IMR-90 (cell line): ENCODE data around the gene IL12RB2. TPM values are rescaled to one million over a fixed set of nuclear protein-coding genes. Genes with fewer than 3 reads are reported as not detected.

Experiments used
- ATAC-seq: fragments of 200-7000 bp; cut with Tn5 transposase; 2 replicates; pipeline ENCODE4 v1.9.1; 2020; ENCODE audit warnings: low read depth, mild to moderate bottlenecking, moderate library complexity
- BruUV-seq: library from RNA; stranded (reverse); fragments of 400-500 nt; replicated peaks from 2 replicates; lab custom pipeline; 2021; lab: Mats Ljungman, UMichigan
- CTCF ChIA-PET: fragments of 300-600 bp; formaldehyde crosslinking; extraction: SDS; loops from one replicate; lab custom pipeline; 2021; ENCODE audit warnings: antibody characterized with exemption; lab: Yijun Ruan, JAX
- POLR2A ChIA-PET: fragments of 300-600 bp; sonication (Branson Sonifier 250); formaldehyde crosslinking; loops from one replicate; lab custom pipeline; 2022; ENCODE audit warnings: antibody characterized with exemption; ENCODE audit not compliant: unreplicated experiment; lab: Charles Lee
- DNase-seq: peaks from one replicate; pipeline ENCODE4 v3.0.0; 2013
- H2AFZ ChIP-seq: replicated peaks from 2 replicates; pipeline ENCODE3; 2013; ENCODE audit warnings: low read length, mild to moderate bottlenecking; ENCODE audit not compliant: poor library complexity
- H2AK5ac ChIP-seq: 2 replicates; pipeline ENCODE4 v1.6.1; 2013; ENCODE audit warnings: low read depth, low read length, inconsistent platforms
- H2AK9ac ChIP-seq: replicated peaks from 2 replicates; pipeline ENCODE3; 2013; ENCODE audit warnings: mild to moderate bottlenecking, low read depth, low read length, moderate library complexity; ENCODE audit not compliant: poor library complexity
- H2BK120ac ChIP-seq: 2 replicates; pipeline ENCODE4 v1.6.1; 2013; ENCODE audit warnings: low read depth, low read length, inconsistent platforms
- H2BK15ac ChIP-seq: 3 replicates; pipeline ENCODE4 v1.6.1; 2013; ENCODE audit warnings: low read depth, low read length, inconsistent platforms
- H2BK20ac ChIP-seq: 2 replicates; pipeline ENCODE4 v1.6.1; 2013; ENCODE audit warnings: low read depth, mild to moderate bottlenecking, inconsistent platforms, low read length, moderate library complexity
- H2BK5ac ChIP-seq: 2 replicates; pipeline ENCODE4 v1.6.1; 2013; ENCODE audit warnings: mild to moderate bottlenecking, low read depth, low read length, inconsistent platforms; ENCODE audit not compliant: poor library complexity, severe bottlenecking
- H3K14ac ChIP-seq: replicated peaks from 2 replicates; pipeline ENCODE4 v1.6.1; 2013; ENCODE audit warnings: low read depth, low read length, inconsistent platforms
- H3K18ac ChIP-seq: 2 replicates; pipeline ENCODE4 v1.6.1; 2013; ENCODE audit warnings: low read depth, low read length, control low read depth
- H3K23ac ChIP-seq: 2 replicates; pipeline ENCODE4 v1.6.1; 2013; ENCODE audit warnings: low read depth, low read length, inconsistent platforms
- H3K27ac ChIP-seq: 2 replicates; pipeline ENCODE4 v1.5.1; 2013; ENCODE audit warnings: mild to moderate bottlenecking, control low read depth, low read length; ENCODE audit not compliant: insufficient read depth
- H3K27me3 ChIP-seq: 2 replicates; pipeline ENCODE4 v1.6.1; 2013; ENCODE audit warnings: low read length; ENCODE audit not compliant: control insufficient read depth, insufficient read depth
- H3K36me3 ChIP-seq: 2 replicates; pipeline ENCODE4 v1.6.1; 2013; ENCODE audit warnings: low read length, mixed read lengths; ENCODE audit not compliant: control insufficient read depth, insufficient read depth
- H3K4ac ChIP-seq: 2 replicates; pipeline ENCODE4 v1.6.1; 2013; ENCODE audit warnings: low read depth, low read length, inconsistent platforms
- H3K4me1 ChIP-seq: 2 replicates; pipeline ENCODE4 v1.6.1; 2013; ENCODE audit warnings: low read length, mixed read lengths; ENCODE audit not compliant: control insufficient read depth, insufficient read depth
- H3K4me2 ChIP-seq: 2 replicates; pipeline ENCODE4 v1.6.1; 2013; ENCODE audit warnings: low read depth, mild to moderate bottlenecking, control low read depth, low read length, moderate library complexity
- H3K4me3 ChIP-seq: 2 replicates; pipeline ENCODE4 v1.5.1; 2013; ENCODE audit warnings: low read depth, mild to moderate bottlenecking, control low read depth, low read length, moderate library complexity; ENCODE audit not compliant: insufficient read depth
- H3K56ac ChIP-seq: 2 replicates; pipeline ENCODE4 v1.6.1; 2013; ENCODE audit warnings: low read length, inconsistent platforms; ENCODE audit not compliant: insufficient read depth; ENCODE audit errors: extremely low read depth
- H3K79me1 ChIP-seq, 2 experiments: 2 replicates each; pipeline ENCODE4 v1.6.1; 2013; ENCODE audit warnings: low read length in 2 of 2, inconsistent platforms in 1 of 2, low read depth in 1 of 2
- H3K9ac ChIP-seq: 2 replicates; pipeline ENCODE4 v1.6.1; 2013; ENCODE audit warnings: low read depth, low read length, control low read depth
- H3K9me1 ChIP-seq: 2 replicates; pipeline ENCODE4 v1.6.1; 2013; ENCODE audit warnings: low read length, inconsistent platforms; ENCODE audit not compliant: insufficient read depth
- H3K9me3 ChIP-seq: 2 replicates; pipeline ENCODE4 v1.6.1; 2013; ENCODE audit warnings: low read length; ENCODE audit not compliant: control insufficient read depth, insufficient read depth
- H4K20me1 ChIP-seq: 2 replicates; pipeline ENCODE4 v1.6.1; 2013; ENCODE audit warnings: low read length, inconsistent platforms; ENCODE audit not compliant: insufficient read depth
- H4K5ac ChIP-seq: 2 replicates; pipeline ENCODE4 v1.6.1; 2013; ENCODE audit warnings: mild to moderate bottlenecking, low read depth, low read length, control low read depth
- H4K8ac ChIP-seq, 2 experiments: 2 replicates each; pipeline ENCODE4 v1.6.1; 2013; ENCODE audit warnings: low read depth in 2 of 2, low read length in 2 of 2, control low read depth in 1 of 2, inconsistent platforms in 1 of 2
- H4K91ac ChIP-seq: 2 replicates; pipeline ENCODE4 v1.6.1; 2013; ENCODE audit warnings: low read depth, low read length, inconsistent platforms; ENCODE audit not compliant: insufficient read depth
- BHLHE40 ChIP-seq: fragments of 150-350 bp; IDR thresholded peaks from 2 replicates; pipeline ENCODE4 v1.6.1; 2016; ENCODE audit warnings: mild to moderate bottlenecking, low read depth, low read length
- CEBPB ChIP-seq: IDR thresholded peaks from 2 replicates; pipeline ENCODE4 v1.6.1; 2012; ENCODE audit warnings: low read depth, low read length, improper control_type of control experiment
- CHD1 ChIP-seq: IDR thresholded peaks from 2 replicates; pipeline ENCODE4 v1.6.1; 2012; ENCODE audit warnings: low read depth, low read length, improper control_type of control experiment
- CTCF ChIP-seq: conservative IDR thresholded peaks from 2 replicates; pipeline ENCODE4 v1.5.1; 2012; ENCODE audit warnings: mild to moderate bottlenecking, low read depth, low read length, improper control_type of control experiment
- ELK1 ChIP-seq: fragments of 150-350 bp; IDR thresholded peaks from 2 replicates; pipeline ENCODE4 v1.6.1; 2016; ENCODE audit warnings: low read depth, mild to moderate bottlenecking, low read length, moderate library complexity, borderline replicate concordance
- FOS ChIP-seq: fragments of 150-350 bp; IDR thresholded peaks from 2 replicates; pipeline ENCODE4 v1.6.1; 2016; ENCODE audit warnings: low read depth, low read length
- MAFK ChIP-seq: IDR thresholded peaks from 2 replicates; pipeline ENCODE4 v1.6.1; 2012; ENCODE audit warnings: low read depth, low read length, improper control_type of control experiment
- MAZ ChIP-seq: IDR thresholded peaks from 2 replicates; pipeline ENCODE4 v1.6.1; 2012; ENCODE audit warnings: low read depth, mild to moderate bottlenecking, low read length, improper control_type of control experiment, moderate library complexity, borderline replicate concordance
- MXI1 ChIP-seq: IDR thresholded peaks from 2 replicates; pipeline ENCODE4 v1.6.1; 2012; ENCODE audit warnings: low read depth, mild to moderate bottlenecking, low read length, moderate library complexity, borderline replicate concordance
- NFE2L2 ChIP-seq: fragments of 150-350 bp; IDR thresholded peaks from 2 replicates; pipeline ENCODE4 v1.6.1; 2016; ENCODE audit warnings: low read depth, mild to moderate bottlenecking, low read length
- POLR2A ChIP-seq: IDR thresholded peaks from 2 replicates; pipeline ENCODE4 v1.6.1; 2012; ENCODE audit warnings: mild to moderate bottlenecking, low read depth, low read length
- RAD21 ChIP-seq: IDR thresholded peaks from 2 replicates; pipeline ENCODE4 v1.6.1; 2012; ENCODE audit warnings: low read length, improper control_type of control experiment
- RCOR1 ChIP-seq: IDR thresholded peaks from 2 replicates; pipeline ENCODE4 v1.6.1; 2012; ENCODE audit warnings: mild to moderate bottlenecking, low read length, improper control_type of control experiment; ENCODE audit not compliant: insufficient replicate concordance
- RFX5 ChIP-seq: IDR thresholded peaks from 2 replicates; pipeline ENCODE4 v1.8.0; 2012; ENCODE audit warnings: low read depth, mild to moderate bottlenecking, low read length, moderate library complexity
- SMC3 ChIP-seq: fragments of 150-350 bp; IDR thresholded peaks from 2 replicates; pipeline ENCODE4 v1.6.1; 2016; ENCODE audit warnings: low read depth, mild to moderate bottlenecking, antibody characterized with exemption, low read length, moderate library complexity
- USF2 ChIP-seq: fragments of 150-350 bp; IDR thresholded peaks from 2 replicates; pipeline ENCODE4 v1.6.1; 2017; ENCODE audit warnings: mild to moderate bottlenecking, antibody characterized with exemption, low read length, low read depth
- WGBS, 2 experiments: methylation state at CpG; one replicate each; pipeline versions ENCODE4 v1.1.5 to v1.1.7; 2013; ENCODE audit warnings: missing lambda C conversion rate in 2 of 2; ENCODE audit not compliant: insufficient read length in 1 of 2; ENCODE audit errors: extremely low coverage in 2 of 2; 5-methylcytosine and 5-hydroxymethylcytosine counted together
- dilution Hi-C: fragments of 300-500 bp; cut with HindIII; formaldehyde crosslinking; loops from one replicate; pipeline ENCODE4 v1.14.3; 2018; ENCODE audit warnings: low sequenced_read_pairs; ENCODE audit not compliant: unreplicated experiment
- in situ Hi-C: fragments of 300-500 bp; cut with MboI; formaldehyde crosslinking; loops from 3 replicates; pipeline ENCODE4 v1.14.3; 2019; ENCODE audit warnings: low sequenced_read_pairs, inconsistent platforms, mixed read lengths
- intact Hi-C: fragments of 100-400 bp; cut with micrococcal nuclease; formaldehyde crosslinking; loops from 2 replicates; pipeline ENCODE4 v1.10.0; 2022
- polyA plus RNA-seq, 3 experiments: library from polyadenylated mRNA; depleted of rRNA; stranded (reverse); fragments of >200 nt; gene quantifications; 2 replicates each; pipeline ENCODE4 v1.2.3, GENCODE V29; 2012; ENCODE audit warnings: low replicate concordance in 1 of 3
- total RNA-seq: library from RNA; depleted of rRNA; stranded (reverse); fragments of >200 nt; gene quantifications from 2 replicates; pipeline ENCODE4 v1.2.3, GENCODE V29; 2012

IL12RB2 gene
- total and polyA plus RNA-seq, 2 of the 4 experiments (the other 2 are of a cell fraction) = not detected

GRCh38 chr1:67348586-67349252 is 41.0 kb downstream of the IL12RB2 start:
- Histone ChIP-seq H2BK120ac (no peak overlapping the region), H2AK9ac (no peak overlapping the region), H3K9me3 (no peaks in the 10 kb centered on the region), H3K36me3 (no peaks in the 10 kb centered on the region), H2BK20ac (no peak overlapping the region), H3K4me1 (no peaks in the 10 kb centered on the region), H3K4me2 (no peak overlapping the region), H4K8ac (no peak overlapping the region), H4K20me1 (no peaks in the 10 kb centered on the region), H3K23ac (no peak overlapping the region), H3K18ac (no peak overlapping the region), H3K56ac (no peak overlapping the region), H3K9me1 (no peaks in the 10 kb centered on the region), H4K91ac (no peak overlapping the region), H2BK15ac (no peak overlapping the region), H2AK5ac (no peak overlapping the region), H3K14ac (no peak overlapping the region), H3K27me3 (peaks cover 4% of the 10 kb centered on the region), H2BK5ac (no peak overlapping the region), H3K79me1 (no peaks in the 10 kb centered on the region), H2AFZ (no peak overlapping the region), H3K27ac (no peak overlapping the region), H3K9ac (no peak overlapping the region), H3K4ac (no peak overlapping the region), H3K4me3 (no peak overlapping the region), H4K5ac (no peak overlapping the region)
- TF ChIP-seq RCOR1 (no peak), USF2 (no peak), BHLHE40 (no peak), NFE2L2 (no peak), CEBPB (no peak), MAZ (no peak), MXI1 (no peak), CHD1 (no peak), SMC3 (no peak), FOS (no peak), MAFK (no peak), CTCF (no peak), RAD21 (no peak), POLR2A (no peak), ELK1 (no peak), RFX5 (no peak)
- no peak for DNase-seq
- no peak for ATAC-seq
- BruUV-seq = no TSS peak
- POLR2A ChIA-PET = no interaction called here
- CTCF ChIA-PET = interaction anchor here (0.6 to 3.6 kb wide), 4 partner anchors 8 to 389 kb away, joined by 3 to 34 read pairs (median 6); no protein-coding TSS in a partner anchor
- in situ Hi-C loops = loop anchor here (5.0 kb wide), 1 partner anchor 154 kb away; no protein-coding TSS in a partner anchor
- intact Hi-C loops = no loop called here
- no CpG with 5 or more reads among the region's 6 CpGs for WGBS, 2 experiments
- dilution Hi-C loops = no loop called here
